D721Med (cell line): ENCODE results near the gene CBR4.

ENCODE experiments used
- DNase-seq: peaks from one replicate; pipeline ENCODE4 v3.0.0; 2011; ENCODE audit warnings: low spot score; ENCODE audit not compliant: insufficient read length
- FAIRE-seq: peaks from 2 replicates; lab custom pipeline; 2011; peaks lifted over from hg19 to GRCh38; lab: Jason Lieb, UNC
- TF ChIP-seq, protein P1 (sequence below): IDR thresholded peaks from 2 replicates; pipeline ENCODE4 v1.5.1; 2012; ENCODE audit warnings: mild to moderate bottlenecking, control low read depth; ENCODE audit not compliant: insufficient read depth; ENCODE audit errors: missing control alignments

CBR4 gene

GRCh38 chr4:169018406-169018805, 8.4 kb upstream of the CBR4 start:
- FAIRE-seq (no peak), DNase-seq (no peak)
- TF ChIP-seq, protein P1, sequence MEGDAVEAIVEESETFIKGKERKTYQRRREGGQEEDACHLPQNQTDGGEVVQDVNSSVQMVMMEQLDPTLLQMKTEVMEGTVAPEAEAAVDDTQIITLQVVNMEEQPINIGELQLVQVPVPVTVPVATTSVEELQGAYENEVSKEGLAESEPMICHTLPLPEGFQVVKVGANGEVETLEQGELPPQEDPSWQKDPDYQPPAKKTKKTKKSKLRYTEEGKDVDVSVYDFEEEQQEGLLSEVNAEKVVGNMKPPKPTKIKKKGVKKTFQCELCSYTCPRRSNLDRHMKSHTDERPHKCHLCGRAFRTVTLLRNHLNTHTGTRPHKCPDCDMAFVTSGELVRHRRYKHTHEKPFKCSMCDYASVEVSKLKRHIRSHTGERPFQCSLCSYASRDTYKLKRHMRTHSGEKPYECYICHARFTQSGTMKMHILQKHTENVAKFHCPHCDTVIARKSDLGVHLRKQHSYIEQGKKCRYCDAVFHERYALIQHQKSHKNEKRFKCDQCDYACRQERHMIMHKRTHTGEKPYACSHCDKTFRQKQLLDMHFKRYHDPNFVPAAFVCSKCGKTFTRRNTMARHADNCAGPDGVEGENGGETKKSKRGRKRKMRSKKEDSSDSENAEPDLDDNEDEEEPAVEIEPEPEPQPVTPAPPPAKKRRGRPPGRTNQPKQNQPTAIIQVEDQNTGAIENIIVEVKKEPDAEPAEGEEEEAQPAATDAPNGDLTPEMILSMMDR: no peak

DNA sequence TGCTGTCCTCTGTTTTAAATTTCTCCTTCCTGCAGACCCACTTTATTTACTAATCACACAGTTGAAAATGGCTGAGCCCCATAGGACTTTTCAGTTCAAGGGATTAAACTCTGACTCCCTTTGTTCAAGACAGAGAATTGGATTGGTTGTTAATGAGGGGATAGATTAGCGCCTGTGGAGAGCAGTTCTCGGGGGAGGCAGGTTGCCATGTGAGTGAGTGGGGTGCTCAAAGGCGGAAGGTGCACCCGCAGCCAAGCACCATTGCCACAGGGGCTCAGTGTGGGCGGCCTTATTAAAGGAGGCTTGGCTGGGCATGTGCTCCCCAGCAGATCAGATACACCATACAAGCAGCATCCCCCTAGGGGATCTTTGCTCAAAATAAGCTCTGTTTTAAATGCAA, 7.9 kb upstream of the CBR4 start:
- FAIRE-seq: no peak
- TF ChIP-seq, protein P1: no peak
- DNase-seq: peak; percentile 33

- FAIRE-seq (no peak), DNase-seq (no peak)
- TF ChIP-seq, protein P1: no peak
Measured at GRCh38 chr4:169015186-169015623, 5.2 kb upstream of the CBR4 start.

DNA sequence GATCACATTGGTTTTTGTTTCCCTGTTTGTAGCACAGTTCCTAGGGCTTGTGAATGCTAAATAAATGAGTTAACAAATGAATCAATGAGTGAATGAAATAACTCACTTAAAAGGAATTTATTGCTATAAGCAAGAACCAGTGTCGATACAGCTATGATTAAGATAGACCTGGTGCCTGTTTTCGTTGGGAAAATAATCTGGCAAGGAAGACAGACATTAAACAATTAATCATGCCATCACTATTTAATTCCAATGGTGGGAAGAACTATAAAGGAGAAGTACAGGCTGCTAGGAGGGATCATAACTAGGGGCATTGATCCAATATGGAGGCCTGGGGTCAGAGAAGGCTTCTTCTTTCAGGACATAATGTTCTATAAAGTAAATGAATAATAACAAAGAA, 4.5 kb upstream of the CBR4 start:
- no peak for FAIRE-seq
- DNase-seq: no peak

DNA sequence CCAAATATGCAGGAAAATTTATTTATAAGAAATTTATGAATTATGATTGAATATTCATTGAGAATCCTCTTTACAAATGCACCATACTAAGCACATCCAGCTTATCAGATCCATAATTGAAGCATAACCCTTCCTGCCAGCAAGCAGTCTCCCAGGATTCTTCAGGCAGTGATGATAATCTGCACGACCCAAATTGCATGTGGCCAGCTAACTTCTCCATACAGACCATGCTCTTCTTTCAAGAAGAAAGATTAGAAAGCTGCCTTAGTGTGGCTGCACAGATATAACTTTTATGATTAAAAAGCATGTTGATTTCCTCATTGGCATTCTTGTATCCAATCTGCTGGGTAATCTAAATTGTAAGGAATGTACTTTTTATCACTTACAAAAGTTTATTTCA, 3.3 kb upstream of the CBR4 start:
- TF ChIP-seq, protein P1: no peak
- FAIRE-seq (no peak), DNase-seq (no peak)

More for the DNA sequence above, 4.5 kb upstream of the CBR4 start:
- TF ChIP-seq, protein P1: no peak

DNA sequence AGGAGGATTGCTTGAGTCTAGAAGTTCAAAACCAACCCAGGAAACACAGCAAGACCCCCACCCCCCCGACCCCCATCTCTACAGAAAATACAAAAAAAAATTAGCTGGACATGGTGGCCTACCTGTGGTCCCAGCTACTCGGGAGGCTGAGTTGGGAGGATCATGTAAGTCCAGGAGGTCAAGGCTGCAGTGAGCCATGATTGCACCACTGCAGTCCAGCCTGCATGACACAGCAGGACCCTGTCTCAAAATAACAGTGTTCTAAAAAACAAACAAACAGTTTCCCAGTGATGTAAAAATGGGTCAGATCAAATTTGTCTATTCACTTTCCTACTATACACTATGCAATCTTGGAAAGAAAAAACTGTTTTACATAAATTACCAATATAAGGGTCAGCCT, 2.0 kb upstream of the CBR4 start:
- DNase-seq (no peak), FAIRE-seq (no peak)
- TF ChIP-seq, protein P1: no peak

GRCh38 chr4:169009286-169010124, 550 bp downstream of the CBR4 start:
- FAIRE-seq (no peak), DNase-seq (no peak)
- TF ChIP-seq, protein P1: peak; percentile 20
